Stimulated activated CD8-positive, alpha-beta memory T cell treated with anti-CD3 and anti-CD28 coated beads, Interleukin-15, amount 100 ng/mL, for 4 hours (primary cell): ENCODE results near the gene MAN1C1.
"Not testable (repeated sequence)": the region's sequence is repeated elsewhere in the genome, so short reads cannot be mapped to it uniquely, and the experiment has no call there.

ENCODE experiments used
- DNase-seq, 2 donors: peaks; one replicate each; pipeline ENCODE4 v3.0.0-alpha.2; 2020; ENCODE audit warnings: low read depth in 2 of 2

MAN1C1 gene

GRCh38 chr1:25715888-25716287, 99.3 kb downstream of the MAN1C1 start:
- no peak for DNase-seq

GRCh38 chr1:25716320-25716719, 99.7 kb downstream of the MAN1C1 start:
- DNase-seq, result no peak

GRCh38 chr1:25718732-25719131, 102.1 kb downstream of the MAN1C1 start:
- no peak for DNase-seq

GRCh38 chr1:25720624-25721023, 104.0 kb downstream of the MAN1C1 start:
- DNase-seq, result no peak

- no peak for DNase-seq
These were observed 106.8 kb downstream of the MAN1C1 start for GRCh38 chr1:25723250-25723880.

- DNase-seq, result no peak
These were observed 107.6 kb downstream of the MAN1C1 start for GRCh38 chr1:25724201-25724600.

- DNase-seq, result no peak
These were observed 108.4 kb downstream of the MAN1C1 start for GRCh38 chr1:25724966-25725365.

- no peak for DNase-seq
These were observed 108.9 kb downstream of the MAN1C1 start for GRCh38 chr1:25725482-25725881.

GRCh38 chr1:25727088-25727487, 110.5 kb downstream of the MAN1C1 start:
- no peak for DNase-seq

GRCh38 chr1:25727635-25728286, 111.2 kb downstream of the MAN1C1 start:
- DNase-seq, result no peak

- no peak for DNase-seq
These were observed 111.8 kb downstream of the MAN1C1 start for GRCh38 chr1:25728301-25728935.

GRCh38 chr1:25729045-25729444, 112.5 kb downstream of the MAN1C1 start:
- no peak for DNase-seq

- DNase-seq, result no peak
These were observed 113.4 kb downstream of the MAN1C1 start for GRCh38 chr1:25729790-25730644.

- no peak for DNase-seq
These were observed 114.6 kb downstream of the MAN1C1 start for GRCh38 chr1:25731148-25731547.

- DNase-seq, result no peak
These were observed 115.2 kb downstream of the MAN1C1 start for GRCh38 chr1:25731626-25732370.

GRCh38 chr1:25732821-25733220, 116.2 kb downstream of the MAN1C1 start:
- DNase-seq, result no peak

GRCh38 chr1:25733271-25733670, 116.7 kb downstream of the MAN1C1 start:
- no peak for DNase-seq

- not testable (repeated sequence) for DNase-seq
These were observed 118.4 kb downstream of the MAN1C1 start for GRCh38 chr1:25734991-25735390.

GRCh38 chr1:25735956-25736529, 119.5 kb downstream of the MAN1C1 start:
- DNase-seq, result no peak

GRCh38 chr1:25737130-25737529, 120.5 kb downstream of the MAN1C1 start:
- no peak for DNase-seq

- no peak for DNase-seq
These were observed 121.9 kb downstream of the MAN1C1 start for GRCh38 chr1:25738499-25738898.
